BLaER1 treated with 17β-estradiol and CSF1 and Interleukin-3, amounts not matched to agents 10 nM and 100 nM (cell line): ENCODE data around the gene TLR7.

Experiments
- H3K27ac ChIP-seq, 11 experiments: shearing (Covaris generic); formaldehyde crosslinking; 2 replicates each; pipeline ENCODE4 v1.8.1; 2022
- H3K27me3 ChIP-seq, 11 experiments: shearing (Covaris generic); formaldehyde crosslinking; 2 replicates each; pipeline ENCODE4 v1.8.1; 2022
- H3K36me3 ChIP-seq, 11 experiments: shearing (Covaris generic); formaldehyde crosslinking; 2 replicates each; pipeline ENCODE4 v1.8.1; 2022
- H3K4me1 ChIP-seq, 10 experiments: shearing (Covaris generic); formaldehyde crosslinking; 2 replicates each; pipeline ENCODE4 v1.8.1; 2022
- H3K4me2 ChIP-seq, 11 experiments: shearing (Covaris generic); formaldehyde crosslinking; 2 replicates each; pipeline ENCODE4 v1.8.1; 2022
- H3K4me3 ChIP-seq, 10 experiments: shearing (Covaris generic); formaldehyde crosslinking; 2 replicates each; pipeline ENCODE4 v1.8.1; 2022
- H3K9ac ChIP-seq, 11 experiments: shearing (Covaris generic); formaldehyde crosslinking; 2 replicates each; pipeline ENCODE4 v1.8.1; 2022
- H3K9me3 ChIP-seq, 11 experiments: shearing (Covaris generic); formaldehyde crosslinking; replicated peaks in 1 of 11; 2 replicates each; pipeline ENCODE4 v1.8.1; 2022
- H4K20me1 ChIP-seq, 11 experiments: shearing (Covaris generic); formaldehyde crosslinking; 2 replicates each; pipeline ENCODE4 v1.8.1; 2022
- Cebpa-rat ChIP-seq, 11 experiments: shearing (Covaris generic); IDR thresholded peaks; 2 replicates each; pipeline ENCODE4 v1.8.1; 2022

TLR7 gene

GRCh38 chrX:12891915-12892506 lies 25.1 kb downstream of the TLR7 start:
- Histone ChIP-seq H3K27ac (peak overlapping the region in 8 of 11 experiments; percentile 65 to 91 (median 83); a peak in 15 of 22 replicates), H3K36me3 (peaks cover 0 to 18% (median 0%) of the 10 kb centered on the region in 11 experiments; a peak in 6 of 22 replicates), H3K4me2 (peak overlapping the region; percentile 46 to 87 (median 70); a peak in 20 of 22 replicates), H3K4me1 (peaks cover 26 to 86% (median 48%) of the 10 kb centered on the region in 10 experiments), H3K4me3 (no peak overlapping the region), H3K9ac (0 out of 22 replicates have a peak overlapping the region, but pooled peaks of 1 of the 11 experiments have one; percentile 1), H3K9me3 (peaks cover 0 to 31% (median 11%) of the 10 kb centered on the region in 11 experiments; a peak in 15 of 22 replicates), H3K27me3 (peaks cover 78 to 97% (median 90%) of the 10 kb centered on the region in 11 experiments), H4K20me1 (no peaks in the 10 kb centered on the region)
- TF ChIP-seq Cebpa-rat (IDR thresholded peaks at IDR 0.05): no peak

DNA sequence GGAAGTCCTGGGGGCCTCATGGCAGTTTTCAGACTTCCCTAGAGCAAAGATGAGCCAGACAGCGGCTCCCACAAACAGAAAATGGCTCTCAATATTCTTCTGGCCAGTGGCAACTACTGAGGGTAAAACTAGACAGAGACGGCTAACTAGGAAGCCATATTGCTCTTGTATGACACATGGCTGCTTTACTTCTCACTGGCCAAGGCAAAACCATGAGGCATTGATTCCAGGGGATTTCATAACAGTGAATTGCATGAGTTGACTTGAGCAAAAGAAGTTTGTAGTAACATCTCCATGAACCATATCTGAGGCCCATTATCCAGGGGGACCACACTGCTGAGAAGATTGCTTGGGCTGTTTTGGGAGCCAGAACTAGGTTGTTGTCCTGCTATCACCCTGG lies 25.8 kb downstream of the TLR7 start:
- no peak overlapping the region for H3K4me3 ChIP-seq
- H3K27me3 ChIP-seq: peaks cover 78 to 97% (median 90%) of the 10 kb centered on the region in 11 experiments
- H3K4me1 ChIP-seq: peaks cover 26 to 93% (median 51%) of the 10 kb centered on the region in 10 experiments
- H3K27ac ChIP-seq: peak overlapping the region in 7 of 11 experiments; percentile 10 to 91 (median 83); a peak in 12 of 22 replicates
- no peak overlapping the region for H3K9ac ChIP-seq
- no peaks in the 10 kb centered on the region for H4K20me1 ChIP-seq
- no peak for TF ChIP-seq Cebpa-rat (IDR thresholded peaks at IDR 0.05)
- H3K4me2 ChIP-seq: peak overlapping the region in 10 of 11 experiments; percentile 46 to 87 (median 72); a peak in 17 of 22 replicates
- H3K36me3 ChIP-seq: peaks cover 0 to 11% (median 0%) of the 10 kb centered on the region in 11 experiments; a peak in 6 of 22 replicates
- peaks cover 5 to 31% (median 11%) of the 10 kb centered on the region in 11 experiments; a peak in 14 of 22 replicates for H3K9me3 ChIP-seq

GRCh38 chrX:12894074-12895030 lies 27.5 kb downstream of the TLR7 start:
- H3K4me1 ChIP-seq: peaks cover 26 to 98% (median 50%) of the 10 kb centered on the region in 10 experiments
- no peaks in the 10 kb centered on the region for H4K20me1 ChIP-seq
- no peak overlapping the region for H3K4me3 ChIP-seq
- H3K27ac ChIP-seq: peak overlapping the region in 1 of 11 experiments; percentile 25; a peak in 1 of 22 replicates
- peaks cover 79 to 97% (median 90%) of the 10 kb centered on the region in 11 experiments for H3K27me3 ChIP-seq
- H3K36me3 ChIP-seq: no peaks in the 10 kb centered on the region
- H3K4me2 ChIP-seq: peak overlapping the region in 5 of 11 experiments; percentile 73 to 87 (median 82); a peak in 11 of 22 replicates
- peaks cover 3 to 19% (median 8%) of the 10 kb centered on the region in 11 experiments; a peak in 12 of 22 replicates for H3K9me3 ChIP-seq
- H3K9ac ChIP-seq: no peak overlapping the region
- no peak for TF ChIP-seq Cebpa-rat (IDR thresholded peaks at IDR 0.05)

- Histone ChIP-seq H3K9ac (no peak overlapping the region), H4K20me1 (no peaks in the 10 kb centered on the region), H3K4me2 (peak overlapping the region in 3 of 11 experiments; percentile 52 to 72 (median 57); a peak in 6 of 22 replicates), H3K27me3 (peaks cover 79 to 97% (median 90%) of the 10 kb centered on the region in 11 experiments), H3K27ac (no peak overlapping the region; a peak in 1 of 22 replicates), H3K36me3 (no peaks in the 10 kb centered on the region), H3K9me3 (peaks cover 0 to 15% (median 0%) of the 10 kb centered on the region in 11 experiments; a peak in 3 of 22 replicates), H3K4me1 (peaks cover 20 to 98% (median 38%) of the 10 kb centered on the region in 10 experiments), H3K4me3 (no peak overlapping the region)
- TF ChIP-seq Cebpa-rat (IDR thresholded peaks at IDR 0.05): no peak
Measured at GRCh38 chrX:12895866-12896265, 29.0 kb downstream of the TLR7 start.

GRCh38 chrX:12896935-12897334 lies 30.1 kb downstream of the TLR7 start:
- Histone ChIP-seq H3K4me3 (no peak overlapping the region), H3K4me2 (peak overlapping the region in 5 of 11 experiments; percentile 58 to 80 (median 75); a peak in 10 of 22 replicates), H3K27me3 (peaks cover 74 to 97% (median 90%) of the 10 kb centered on the region in 11 experiments), H3K36me3 (no peaks in the 10 kb centered on the region), H3K9me3 (peaks cover 0 to 15% (median 0%) of the 10 kb centered on the region in 11 experiments; a peak in 3 of 22 replicates), H3K27ac (0 out of 22 replicates have a peak overlapping the region, but pooled peaks of 1 of the 11 experiments have one; percentile 8), H3K9ac (no peak overlapping the region), H3K4me1 (peaks cover 9 to 97% (median 27%) of the 10 kb centered on the region in 10 experiments), H4K20me1 (no peaks in the 10 kb centered on the region)
- TF ChIP-seq Cebpa-rat (IDR thresholded peaks at IDR 0.05): 0 out of 22 replicates have a peak, but pooled peaks of 1 of the 11 experiments have one; percentile 10

GRCh38 chrX:12898073-12898472 lies 31.2 kb downstream of the TLR7 start:
- no peaks in the 10 kb centered on the region for H3K36me3 ChIP-seq
- H3K9ac ChIP-seq: no peak overlapping the region
- no peak overlapping the region for H3K27ac ChIP-seq
- no peaks in the 10 kb centered on the region for H4K20me1 ChIP-seq
- H3K4me2 ChIP-seq: peak overlapping the region in 3 of 11 experiments; percentile 26 to 80 (median 80); a peak in 5 of 22 replicates
- TF ChIP-seq Cebpa-rat (IDR thresholded peaks at IDR 0.05): no peak
- H3K27me3 ChIP-seq: peaks cover 74 to 97% (median 89%) of the 10 kb centered on the region in 11 experiments
- peaks cover 0 to 15% (median 0%) of the 10 kb centered on the region in 11 experiments; a peak in 3 of 22 replicates for H3K9me3 ChIP-seq
- peaks cover 2 to 97% (median 19%) of the 10 kb centered on the region in 10 experiments for H3K4me1 ChIP-seq
- no peak overlapping the region for H3K4me3 ChIP-seq

DNA sequence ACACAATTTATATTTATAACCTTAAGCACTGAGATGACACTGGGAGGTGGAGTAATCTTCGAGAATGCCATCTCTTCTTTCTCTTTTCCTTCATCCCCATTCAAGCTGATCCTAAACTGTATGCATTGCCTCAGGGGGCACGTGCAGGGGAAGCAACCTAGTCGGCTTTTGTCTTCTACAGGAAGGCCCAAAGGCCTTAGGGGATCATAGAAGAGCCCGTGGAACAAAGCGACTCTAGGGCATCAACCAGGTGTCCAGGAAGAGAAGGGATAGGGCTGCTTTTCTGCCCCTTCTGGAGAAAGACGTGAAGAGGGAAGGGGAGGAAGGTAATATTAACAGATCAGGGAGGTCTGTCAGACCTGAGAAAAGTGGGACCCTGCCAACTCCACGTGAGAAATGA lies 32.6 kb downstream of the TLR7 start:
- Histone ChIP-seq H3K4me2 (peak overlapping the region in 1 of 11 experiments; percentile 28; a peak in 1 of 22 replicates), H3K9ac (no peak overlapping the region), H3K36me3 (no peaks in the 10 kb centered on the region), H3K9me3 (peaks cover 0 to 15% (median 0%) of the 10 kb centered on the region in 11 experiments; a peak in 3 of 22 replicates), H4K20me1 (no peaks in the 10 kb centered on the region), H3K4me1 (peaks cover 7 to 97% (median 16%) of the 10 kb centered on the region in 10 experiments; a peak in 19 of 20 replicates), H3K4me3 (no peak overlapping the region), H3K27ac (no peak overlapping the region), H3K27me3 (peaks cover 69 to 94% (median 86%) of the 10 kb centered on the region in 11 experiments)
- no peak for TF ChIP-seq Cebpa-rat (IDR thresholded peaks at IDR 0.05)

GRCh38 chrX:12901486-12901885 lies 34.6 kb downstream of the TLR7 start:
- Histone ChIP-seq H3K4me3 (no peak overlapping the region), H3K4me1 (peaks cover 7 to 95% (median 13%) of the 10 kb centered on the region in 10 experiments; a peak in 19 of 20 replicates), H3K9ac (no peak overlapping the region), H3K36me3 (no peaks in the 10 kb centered on the region), H3K4me2 (peak overlapping the region in 4 of 11 experiments; percentile 15 to 63 (median 36); a peak in 6 of 22 replicates), H3K27me3 (peaks cover 81 to 97% (median 93%) of the 10 kb centered on the region in 11 experiments), H3K9me3 (peaks cover 0 to 15% (median 0%) of the 10 kb centered on the region in 11 experiments; a peak in 3 of 22 replicates), H3K27ac (no peak overlapping the region; a peak in 1 of 22 replicates), H4K20me1 (no peaks in the 10 kb centered on the region)
- TF ChIP-seq Cebpa-rat (IDR thresholded peaks at IDR 0.05): no peak
